Measurements from ENCODE around the gene CHODL. TPM values are rescaled to one million over a fixed set of nuclear protein-coding genes. Genes with fewer than 3 reads are reported as not detected.

Gene CHODL
- not detected for polyA plus RNA-seq (2012; ENCODE audit: missing spikeins)

GRCh38 chr21:18244671-18245463 is at the start of gene CHODL:
CHODL (plus strand) TSS chr21:18244833; CDS start chr21:18245224, 391 bp downstream.
- FAIRE-seq: no peak

GRCh38 chr21:18204931-18205330 is 39.7 kb upstream of the CHODL start:
- FAIRE-seq: no peak
- TF ChIP-seq TAF1 (IDR thresholded peaks at IDR 0.05; ENCODE audit: borderline replicate concordance, low read depth, low read length): no peak
- no peak for TF ChIP-seq POLR2AphosphoS5 (IDR thresholded peaks at IDR 0.05; ENCODE audit: low read depth, low read length)
- TF ChIP-seq POLR2A (IDR thresholded peaks at IDR 0.05; ENCODE audit: low read depth, low read length): no peak
- no peak for DNase-seq (ENCODE audit: insufficient read length)

More at GRCh38 chr21:18244671-18245463, at the start of gene CHODL:
- DNase-seq (ENCODE audit: insufficient read length): no peak
- TF ChIP-seq POLR2AphosphoS5 (IDR thresholded peaks at IDR 0.05; ENCODE audit: low read depth, low read length) (no peak), POLR2A (IDR thresholded peaks at IDR 0.05; ENCODE audit: low read depth, low read length) (no peak), TAF1 (IDR thresholded peaks at IDR 0.05; ENCODE audit: borderline replicate concordance, low read depth, low read length) (no peak)

GRCh38 chr21:18218331-18218730 is 26.3 kb upstream of the CHODL start:
- no peak for DNase-seq (ENCODE audit: insufficient read length)
- TF ChIP-seq POLR2AphosphoS5 (IDR thresholded peaks at IDR 0.05; ENCODE audit: low read depth, low read length): no peak
- TF ChIP-seq TAF1 (IDR thresholded peaks at IDR 0.05; ENCODE audit: borderline replicate concordance, low read depth, low read length): no peak
- TF ChIP-seq POLR2A (IDR thresholded peaks at IDR 0.05; ENCODE audit: low read depth, low read length): no peak
- FAIRE-seq: no peak

GRCh38 chr21:18220498-18220897 is 24.1 kb upstream of the CHODL start:
- no peak for FAIRE-seq
- no peak for TF ChIP-seq POLR2AphosphoS5 (IDR thresholded peaks at IDR 0.05; ENCODE audit: low read depth, low read length)
- no peak for TF ChIP-seq TAF1 (IDR thresholded peaks at IDR 0.05; ENCODE audit: borderline replicate concordance, low read depth, low read length)
- TF ChIP-seq POLR2A (IDR thresholded peaks at IDR 0.05; ENCODE audit: low read depth, low read length): no peak
- no peak for DNase-seq (ENCODE audit: insufficient read length)

GRCh38 chr21:18222346-18222745 is 22.3 kb upstream of the CHODL start:
- DNase-seq (ENCODE audit: insufficient read length) (no peak), FAIRE-seq (no peak)
- TF ChIP-seq TAF1 (IDR thresholded peaks at IDR 0.05; ENCODE audit: borderline replicate concordance, low read depth, low read length): no peak
- no peak for TF ChIP-seq POLR2AphosphoS5 (IDR thresholded peaks at IDR 0.05; ENCODE audit: low read depth, low read length)
- no peak for TF ChIP-seq POLR2A (IDR thresholded peaks at IDR 0.05; ENCODE audit: low read depth, low read length)

GRCh38 chr21:18228060-18228739 is 16.4 kb upstream of the CHODL start:
- no peak for DNase-seq (ENCODE audit: insufficient read length)
- TF ChIP-seq POLR2A (IDR thresholded peaks at IDR 0.05; ENCODE audit: low read depth, low read length): no peak
- no peak for FAIRE-seq

GRCh38 chr21:18235545-18235944 is 9.1 kb upstream of the CHODL start:
- no peak for FAIRE-seq
- DNase-seq (ENCODE audit: insufficient read length): no peak
- no peak for TF ChIP-seq POLR2AphosphoS5 (IDR thresholded peaks at IDR 0.05; ENCODE audit: low read depth, low read length)
- no peak for TF ChIP-seq POLR2A (IDR thresholded peaks at IDR 0.05; ENCODE audit: low read depth, low read length)
- TF ChIP-seq TAF1 (IDR thresholded peaks at IDR 0.05; ENCODE audit: borderline replicate concordance, low read depth, low read length): no peak

GRCh38 chr21:18245464-18245967 is 883 bp downstream of the CHODL start:
- FAIRE-seq (no peak), DNase-seq (ENCODE audit: insufficient read length) (no peak)
- TF ChIP-seq TAF1 (IDR thresholded peaks at IDR 0.05; ENCODE audit: borderline replicate concordance, low read depth, low read length) (no peak), POLR2AphosphoS5 (IDR thresholded peaks at IDR 0.05; ENCODE audit: low read depth, low read length) (no peak), POLR2A (IDR thresholded peaks at IDR 0.05; ENCODE audit: low read depth, low read length) (no peak)

- FAIRE-seq (no peak), DNase-seq (ENCODE audit: insufficient read length) (no peak)
- TF ChIP-seq TAF1 (IDR thresholded peaks at IDR 0.05; ENCODE audit: borderline replicate concordance, low read depth, low read length) (no peak), POLR2A (IDR thresholded peaks at IDR 0.05; ENCODE audit: low read depth, low read length) (no peak), POLR2AphosphoS5 (IDR thresholded peaks at IDR 0.05; ENCODE audit: low read depth, low read length) (no peak)
Measured at GRCh38 chr21:18248171-18248570, 3.5 kb downstream of the CHODL start.

GRCh38 chr21:18249672-18250071 is 5.0 kb downstream of the CHODL start:
- TF ChIP-seq POLR2A (IDR thresholded peaks at IDR 0.05; ENCODE audit: low read depth, low read length) (no peak), TAF1 (IDR thresholded peaks at IDR 0.05; ENCODE audit: borderline replicate concordance, low read depth, low read length) (no peak)
- no peak for FAIRE-seq
- no peak for DNase-seq (ENCODE audit: insufficient read length)

- DNase-seq (ENCODE audit: insufficient read length) (no peak), FAIRE-seq (no peak)
- TF ChIP-seq POLR2AphosphoS5 (IDR thresholded peaks at IDR 0.05; ENCODE audit: low read depth, low read length): no peak
- no peak for TF ChIP-seq TAF1 (IDR thresholded peaks at IDR 0.05; ENCODE audit: borderline replicate concordance, low read depth, low read length)
- TF ChIP-seq POLR2A (IDR thresholded peaks at IDR 0.05; ENCODE audit: low read depth, low read length): no peak
Measured at GRCh38 chr21:18251065-18251464, 6.4 kb downstream of the CHODL start.

- no peak for FAIRE-seq
- TF ChIP-seq POLR2AphosphoS5 (IDR thresholded peaks at IDR 0.05; ENCODE audit: low read depth, low read length) (no peak), POLR2A (IDR thresholded peaks at IDR 0.05; ENCODE audit: low read depth, low read length) (no peak)
- no peak for DNase-seq (ENCODE audit: insufficient read length)
Measured at GRCh38 chr21:18252256-18252655, 7.6 kb downstream of the CHODL start.
